ENCODE results near the gene ATP11B.

The ATP11B gene

DNA sequence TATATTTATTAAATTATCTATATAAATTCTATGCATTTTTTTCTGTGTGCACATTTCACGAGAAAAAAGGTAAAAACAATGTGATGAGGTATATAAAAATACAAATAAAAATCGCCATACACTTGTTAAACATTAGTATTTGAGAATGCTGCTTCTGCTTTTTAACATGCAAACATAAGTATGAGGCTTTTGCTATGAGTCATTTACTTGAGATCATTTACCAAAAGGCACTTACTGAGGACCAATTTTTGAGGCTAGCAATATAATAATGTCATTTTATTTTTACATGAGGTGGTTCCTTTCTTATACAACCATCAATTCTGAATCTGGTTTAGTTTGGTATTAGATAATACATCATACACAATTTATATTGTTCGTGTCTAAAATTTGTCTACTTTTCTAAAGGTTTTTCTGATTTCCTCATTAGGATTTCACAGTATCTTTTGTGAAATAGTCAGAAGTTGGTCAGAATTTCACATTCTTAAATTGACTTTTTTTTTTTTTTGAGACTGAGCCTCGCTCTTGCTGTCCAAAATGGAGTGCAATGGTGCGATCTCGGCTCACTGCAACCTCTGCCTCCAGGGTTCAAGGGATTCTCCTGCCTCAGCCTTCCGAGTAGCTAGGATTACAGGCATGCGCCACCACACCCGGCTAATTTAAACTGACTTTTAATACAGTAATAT lies 161.4 kb downstream of the ATP11B start:
- DNase-seq (ENCODE audit: low read depth) = no peak

DNA sequence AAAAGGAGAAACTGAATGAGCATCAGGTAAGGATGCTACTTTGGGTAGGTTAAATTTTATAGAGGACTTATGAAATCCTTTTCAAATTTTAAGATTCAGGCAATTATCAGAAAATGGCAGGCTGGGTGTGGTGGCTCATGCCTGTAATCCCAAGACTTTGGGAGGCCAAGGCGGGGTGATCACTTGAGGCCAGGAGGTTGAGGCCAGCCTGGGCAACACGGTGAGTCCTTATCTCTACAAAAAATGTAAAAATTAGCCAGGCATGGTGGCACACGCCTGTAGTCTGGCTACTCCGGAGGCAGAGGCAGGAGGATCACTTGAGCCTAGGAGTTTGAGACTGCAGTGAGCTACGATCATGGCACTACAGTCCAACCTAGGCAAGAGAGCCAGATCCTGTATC lies 163.9 kb downstream of the ATP11B start:
- no peak for DNase-seq (ENCODE audit: low read depth)

DNA sequence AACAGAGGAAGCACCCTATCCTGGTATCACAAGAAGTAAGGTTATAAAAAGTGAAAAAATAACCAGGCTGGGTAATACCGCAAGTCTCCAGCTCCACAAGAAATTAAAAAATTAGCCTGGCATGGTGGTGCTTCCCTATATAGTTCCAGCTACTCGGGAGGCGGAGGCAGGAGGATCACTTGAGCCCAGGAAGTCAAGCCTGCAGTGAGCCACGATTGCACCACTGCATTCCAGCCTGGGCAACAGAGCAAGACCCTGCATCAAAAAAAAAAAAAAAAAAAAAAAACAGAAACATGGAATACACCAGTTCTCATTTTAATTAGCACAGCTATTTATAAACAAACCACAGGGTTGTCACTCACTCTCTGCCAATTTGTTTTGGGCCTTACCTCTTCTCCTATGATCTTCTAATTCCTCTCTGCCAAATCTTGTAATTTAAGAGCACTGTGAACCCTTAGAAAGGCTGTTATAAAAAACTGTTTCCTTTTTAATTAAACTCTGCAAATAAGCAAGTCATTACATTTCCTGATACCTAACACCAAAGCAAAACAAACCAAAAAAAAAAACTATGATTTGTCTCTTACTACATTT lies 164.5 kb downstream of the ATP11B start:
- no peak for DNase-seq (ENCODE audit: low read depth)

DNA sequence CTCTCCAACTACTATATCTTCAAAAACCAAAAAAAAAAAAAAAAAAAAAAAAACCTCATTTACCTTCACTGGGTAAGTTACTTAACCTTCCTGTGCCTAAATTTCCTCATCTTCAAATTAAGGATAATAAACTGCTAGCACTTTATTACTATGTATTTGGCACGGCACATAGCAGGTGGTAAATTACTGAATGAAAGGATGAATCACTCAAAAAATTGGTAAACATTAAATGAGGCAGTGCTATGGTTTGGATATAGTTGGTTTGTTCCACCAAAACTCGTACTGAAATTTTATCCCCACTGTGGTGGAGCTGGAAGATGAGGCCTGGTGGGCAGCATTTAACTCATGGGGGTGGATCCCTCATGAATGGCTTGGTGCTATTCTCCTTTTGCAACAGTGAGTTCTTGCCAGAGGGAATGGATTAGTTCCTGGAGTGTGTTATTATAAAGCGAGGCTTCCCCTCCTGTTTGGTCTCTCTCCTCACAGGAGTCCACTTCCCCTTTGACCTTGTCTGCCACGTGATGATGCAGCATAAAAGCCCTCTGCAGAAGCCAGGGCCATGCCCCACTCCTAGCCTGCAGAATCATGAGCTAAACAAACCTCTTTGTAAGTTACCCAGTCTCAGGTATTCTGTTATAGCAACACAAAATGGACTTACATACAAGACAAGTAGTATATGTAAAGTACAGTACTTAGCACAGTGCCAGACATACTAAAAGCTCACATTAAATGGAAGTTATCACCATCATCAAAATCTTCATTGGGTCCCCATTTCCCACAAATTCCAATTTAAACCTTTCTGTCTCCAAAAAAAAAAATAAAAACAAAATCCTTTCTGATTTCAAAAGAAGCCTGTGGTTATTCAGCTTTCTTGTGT lies 166.4 kb downstream of the ATP11B start:
- DNase-seq (ENCODE audit: low read depth) = no peak

DNA sequence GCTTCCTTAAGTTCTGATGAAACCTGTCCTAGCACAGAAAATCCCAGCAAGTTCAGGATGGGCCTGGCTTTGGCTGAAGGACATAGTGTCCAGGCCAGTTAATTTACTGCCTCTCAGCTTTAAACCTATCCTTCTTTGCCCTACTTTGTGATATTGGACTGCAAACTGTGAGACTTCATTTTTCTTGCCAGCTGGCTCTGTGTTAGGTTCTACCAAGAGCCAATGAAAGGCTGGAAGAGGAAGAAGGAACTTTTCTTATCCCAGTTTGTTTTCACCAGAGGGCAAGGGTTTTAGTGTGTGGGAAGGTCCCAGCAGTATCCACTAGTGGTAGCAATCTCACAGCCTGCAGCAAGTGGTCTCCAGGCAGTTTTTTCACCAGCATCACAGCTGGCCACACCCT lies 168.9 kb downstream of the ATP11B start:
- DNase-seq (ENCODE audit: low read depth) = no peak

DNA sequence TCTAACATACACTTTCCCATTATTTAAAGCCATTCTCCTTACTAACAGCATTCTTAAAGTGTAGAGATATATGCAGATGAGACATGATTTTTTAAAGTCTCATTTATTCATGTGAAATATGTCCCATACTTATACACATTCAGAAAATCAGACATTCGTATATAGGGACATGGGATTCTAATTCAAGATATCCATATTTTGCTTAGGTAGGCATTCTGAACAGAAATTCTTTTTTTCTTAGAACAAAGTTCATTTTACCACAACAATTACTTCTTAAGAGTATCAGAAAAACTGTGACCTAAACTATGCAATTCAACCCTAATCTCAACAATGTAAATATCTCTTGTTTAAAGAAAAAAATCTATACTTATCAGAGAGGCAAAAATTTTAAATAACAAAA lies 170.9 kb downstream of the ATP11B start:
- DNase-seq (ENCODE audit: low read depth) = no peak

DNA sequence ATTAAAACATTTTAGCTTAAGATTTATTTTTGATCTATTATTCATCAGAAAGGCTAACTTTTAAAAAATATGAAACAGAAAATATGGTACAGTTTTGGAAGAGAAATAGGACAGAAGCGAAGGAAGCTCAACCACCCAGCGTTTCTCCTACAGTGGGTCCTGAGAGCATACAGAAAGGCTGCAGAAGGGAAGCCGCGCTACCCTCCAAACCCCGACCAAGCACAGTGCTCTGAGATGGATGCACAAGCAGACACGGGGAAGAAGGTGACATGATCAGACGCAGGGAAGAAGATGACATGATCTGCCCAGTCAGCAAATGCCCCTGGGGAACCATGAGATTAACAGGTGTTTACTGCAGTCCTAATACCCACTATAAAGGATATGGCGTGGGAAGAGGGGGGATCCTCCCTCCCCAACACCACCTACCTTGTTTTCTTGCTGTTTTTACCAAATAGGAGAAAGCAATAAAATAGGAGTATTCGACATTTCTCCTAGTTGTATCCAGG lies 172.6 kb downstream of the ATP11B start:
- no peak for DNase-seq (ENCODE audit: low read depth)

DNA sequence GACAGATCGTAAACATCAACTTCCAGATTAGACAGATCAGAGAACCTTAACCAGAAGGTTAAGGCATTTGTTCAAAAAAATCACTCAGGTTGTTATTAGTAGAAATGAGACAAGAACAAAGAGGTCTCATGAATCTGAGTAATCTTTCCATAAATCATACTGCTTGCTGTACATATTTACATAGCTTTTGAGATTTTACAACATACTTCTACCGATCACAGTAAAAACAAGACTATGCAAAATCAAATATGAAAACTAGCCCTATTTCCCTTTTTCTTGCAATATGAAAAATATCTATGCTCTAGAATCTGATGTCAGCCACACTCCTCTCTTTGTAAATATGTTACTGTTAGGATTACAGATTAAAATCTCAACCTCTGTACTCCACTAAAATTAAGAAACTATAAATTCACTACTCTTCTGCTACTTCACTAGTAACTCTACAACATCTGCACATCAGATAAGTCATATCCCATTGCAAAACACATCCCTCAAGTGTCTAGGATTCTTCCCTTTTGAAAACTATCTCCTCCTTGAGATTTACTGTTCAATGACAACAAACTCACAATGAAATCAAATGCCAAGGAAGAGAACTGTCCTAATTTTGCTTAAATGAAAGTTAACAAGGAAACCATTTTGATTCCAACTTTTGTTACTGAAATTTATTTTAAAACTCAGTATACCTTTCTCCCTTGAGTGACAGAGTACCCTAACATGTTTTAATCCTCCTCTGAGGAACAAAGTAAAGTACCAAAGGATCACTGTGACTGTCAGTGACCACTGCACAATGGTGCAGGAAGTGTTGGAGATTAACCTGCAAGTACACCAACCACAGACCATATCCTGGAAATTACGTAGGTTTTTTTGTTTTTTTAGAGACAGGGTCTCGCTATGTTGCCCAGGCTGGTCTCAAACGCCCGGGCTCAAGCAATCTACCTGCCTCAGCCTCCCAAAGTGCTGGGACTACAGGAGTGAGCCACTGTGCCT lies 174.2 kb downstream of the ATP11B start:
- DNase-seq (ENCODE audit: low read depth) = no peak

DNA sequence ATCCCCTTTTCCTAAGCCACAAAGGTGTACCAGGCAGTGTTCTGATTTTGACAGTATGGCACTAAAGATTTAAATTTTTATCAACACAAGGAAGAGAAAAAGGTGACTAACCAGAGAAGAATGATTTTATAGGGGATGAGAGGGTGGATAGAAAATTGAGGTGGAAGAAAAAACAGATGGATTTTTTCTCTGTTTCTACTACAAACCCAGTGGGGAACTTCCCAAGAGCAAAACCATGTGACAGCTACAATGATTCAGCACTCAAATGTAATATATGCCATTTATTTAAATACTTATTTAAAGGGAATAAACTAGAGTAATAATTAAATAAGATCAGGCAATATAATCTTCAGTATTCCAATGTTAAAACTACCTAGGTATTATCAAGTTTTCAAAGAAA lies 176.0 kb downstream of the ATP11B start:
- no peak for DNase-seq (ENCODE audit: low read depth)

DNA sequence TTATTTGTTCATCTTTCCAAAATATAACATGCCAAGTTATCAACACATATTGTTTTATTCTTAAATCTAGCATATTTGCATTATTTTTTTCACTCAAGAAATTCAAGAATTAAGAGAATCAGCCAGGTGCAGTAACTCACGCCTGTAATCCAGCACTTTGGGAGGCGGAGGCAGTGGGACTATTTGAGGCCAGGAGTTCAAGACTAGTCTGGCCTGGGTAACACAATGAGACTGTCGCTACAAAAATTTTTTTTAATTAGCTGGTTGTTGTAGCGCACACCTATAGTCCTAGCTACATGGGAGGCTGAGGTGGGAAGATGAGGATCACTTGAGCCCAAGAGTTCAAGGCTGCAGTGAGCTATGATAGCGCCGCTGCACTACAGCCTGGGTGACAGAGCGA lies 176.5 kb downstream of the ATP11B start:
- DNase-seq (ENCODE audit: low read depth) = no peak

DNA sequence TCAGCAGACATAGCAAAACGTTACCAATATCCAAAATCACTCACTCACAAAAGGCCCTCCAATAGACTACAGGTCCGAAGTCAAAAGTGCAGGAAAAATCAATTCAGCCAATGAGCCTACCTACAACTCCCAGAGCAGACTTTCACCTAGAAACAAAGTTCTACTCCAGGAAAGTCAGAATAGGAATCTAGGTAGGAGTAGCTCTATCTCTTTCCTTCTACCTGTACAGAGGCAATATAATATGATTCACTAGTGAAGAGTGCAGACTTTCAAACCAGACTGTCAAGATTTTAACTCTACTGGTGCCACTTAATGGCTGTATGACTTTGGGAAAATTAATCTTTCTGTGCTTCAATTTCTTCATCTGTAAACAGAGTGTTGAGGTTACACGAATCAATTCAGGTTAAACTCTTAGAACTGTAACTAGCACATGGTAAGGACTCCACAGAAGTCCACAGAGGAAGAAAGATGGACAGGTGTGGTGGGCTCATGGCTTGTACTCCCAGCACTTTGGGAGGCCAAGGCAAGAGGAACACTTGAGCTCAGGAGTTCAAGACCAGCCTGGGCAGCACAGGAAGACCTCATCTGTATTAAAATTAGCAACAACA lies 177.6 kb downstream of the ATP11B start:
- no peak for DNase-seq (ENCODE audit: low read depth)
